G401.6 (cell line): ENCODE data around the gene MMP8.
"Not testable (repeated sequence)": the region's sequence is repeated elsewhere in the genome, so short reads cannot be mapped to it uniquely, and the experiment has no call there.

Source experiments
- FAIRE-seq: peaks from 2 replicates; lab custom pipeline; 2012; peaks lifted over from hg19 to GRCh38; lab: Jason Lieb, UNC

Gene MMP8, protein sequence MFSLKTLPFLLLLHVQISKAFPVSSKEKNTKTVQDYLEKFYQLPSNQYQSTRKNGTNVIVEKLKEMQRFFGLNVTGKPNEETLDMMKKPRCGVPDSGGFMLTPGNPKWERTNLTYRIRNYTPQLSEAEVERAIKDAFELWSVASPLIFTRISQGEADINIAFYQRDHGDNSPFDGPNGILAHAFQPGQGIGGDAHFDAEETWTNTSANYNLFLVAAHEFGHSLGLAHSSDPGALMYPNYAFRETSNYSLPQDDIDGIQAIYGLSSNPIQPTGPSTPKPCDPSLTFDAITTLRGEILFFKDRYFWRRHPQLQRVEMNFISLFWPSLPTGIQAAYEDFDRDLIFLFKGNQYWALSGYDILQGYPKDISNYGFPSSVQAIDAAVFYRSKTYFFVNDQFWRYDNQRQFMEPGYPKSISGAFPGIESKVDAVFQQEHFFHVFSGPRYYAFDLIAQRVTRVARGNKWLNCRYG

GRCh38 chr11:102724904-102725500 lies at the start of gene MMP8:
Gene MMP8 (minus strand): TSS chr11:102724954. CDS start chr11:102724855, 99 bp downstream.
- no peak for FAIRE-seq

DNA sequence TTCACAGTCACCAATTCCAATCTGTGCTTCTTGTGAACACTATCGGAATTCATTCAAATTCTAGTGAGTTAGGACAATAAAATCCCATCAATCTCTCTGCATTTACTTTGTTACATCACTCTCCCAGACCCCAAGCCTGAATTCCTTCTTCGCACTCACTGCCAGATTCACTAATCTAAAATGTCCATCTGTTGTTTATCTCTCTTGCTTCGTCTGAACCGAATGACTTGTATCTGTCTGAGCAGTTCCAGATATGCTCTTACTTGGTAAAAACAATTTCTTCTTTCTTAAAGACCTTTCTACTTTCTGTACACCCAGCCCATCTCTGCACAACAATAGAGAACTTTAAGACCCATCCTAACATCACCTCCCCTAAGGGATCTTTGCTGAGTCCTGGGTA lies 48.6 kb upstream of the MMP8 start:
- FAIRE-seq, result no peak

DNA sequence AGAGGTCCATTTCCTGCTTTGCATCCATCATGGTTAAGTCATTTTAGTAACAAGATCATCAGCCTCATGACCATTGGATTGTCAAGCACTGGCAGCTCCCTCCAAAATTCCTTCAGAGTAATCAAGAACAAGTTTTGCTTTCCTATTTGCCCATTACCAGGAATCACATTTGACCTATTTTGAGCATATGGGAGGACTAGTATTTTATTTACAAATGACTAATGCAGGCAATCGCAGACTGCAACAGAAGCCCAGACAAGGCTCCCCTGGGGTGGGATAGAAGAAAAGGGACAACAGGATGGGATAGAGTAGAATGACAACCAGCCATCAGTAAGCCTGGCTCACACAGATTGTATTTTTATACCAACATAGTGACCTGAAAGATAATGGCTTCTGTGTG lies 46.6 kb upstream of the MMP8 start:
- no peak for FAIRE-seq

DNA sequence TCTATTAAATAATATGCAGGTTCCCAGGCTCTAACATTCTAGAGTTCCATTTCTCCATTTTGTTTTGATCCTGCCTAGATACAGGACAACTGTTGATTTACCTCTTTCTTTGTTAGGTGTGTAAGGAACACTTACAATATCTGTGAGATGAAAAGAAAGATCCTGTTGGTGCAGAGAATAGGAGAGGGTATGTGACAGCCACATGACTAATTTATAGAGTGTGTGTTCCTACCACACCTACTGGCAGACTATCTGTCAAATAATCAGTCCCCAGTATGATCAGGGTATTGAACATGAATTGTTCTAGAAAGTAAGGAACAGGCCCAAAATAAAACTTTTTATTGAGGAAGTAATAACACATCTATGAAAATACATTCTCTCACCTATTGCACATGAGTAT lies 45.4 kb upstream of the MMP8 start:
- FAIRE-seq, result no peak

DNA sequence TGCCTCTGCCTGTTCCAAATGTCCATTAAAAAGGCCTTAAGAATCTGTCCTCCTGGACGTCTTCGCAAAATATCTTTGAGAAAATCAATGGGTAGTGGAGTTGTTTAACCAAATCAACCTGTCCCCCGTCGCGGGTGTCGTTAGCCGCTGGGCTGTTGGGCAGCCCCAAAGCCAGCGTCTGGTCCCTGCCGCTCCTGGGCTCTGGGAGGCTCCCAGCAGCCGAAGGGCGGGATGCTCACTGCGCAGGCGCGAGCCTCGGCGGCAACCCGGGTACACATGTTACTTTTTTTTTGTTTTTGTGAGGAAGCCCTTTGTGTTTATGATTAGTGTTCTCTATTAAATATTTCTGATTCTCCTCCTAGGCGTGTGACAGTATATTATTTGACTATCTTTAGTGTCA lies 43.0 kb upstream of the MMP8 start:
- no peak for FAIRE-seq

- peak; percentile 39 for FAIRE-seq
Observed at GRCh38 chr11:102763440-102763839, 38.7 kb upstream of the MMP8 start.

DNA sequence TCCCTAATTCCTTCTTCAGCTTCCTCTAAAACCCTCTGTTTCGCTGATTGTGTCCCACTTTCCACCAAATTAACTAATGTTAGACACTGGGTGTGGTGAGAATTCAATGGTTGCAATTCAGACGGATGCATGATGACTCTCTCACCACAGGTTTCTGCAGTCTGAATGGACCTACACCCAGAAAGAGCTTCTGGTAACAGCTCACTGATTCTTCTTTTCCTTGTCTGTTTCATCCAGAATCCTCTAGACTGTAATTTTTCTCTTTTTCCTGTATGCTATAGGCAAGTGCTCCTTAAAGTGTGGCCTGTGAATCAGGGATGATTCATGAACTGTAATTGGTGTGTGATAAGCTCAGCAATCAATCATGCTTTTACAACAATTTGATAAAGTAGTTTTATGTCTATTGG lies 37.6 kb upstream of the MMP8 start:
- peak; percentile 86 for FAIRE-seq

DNA sequence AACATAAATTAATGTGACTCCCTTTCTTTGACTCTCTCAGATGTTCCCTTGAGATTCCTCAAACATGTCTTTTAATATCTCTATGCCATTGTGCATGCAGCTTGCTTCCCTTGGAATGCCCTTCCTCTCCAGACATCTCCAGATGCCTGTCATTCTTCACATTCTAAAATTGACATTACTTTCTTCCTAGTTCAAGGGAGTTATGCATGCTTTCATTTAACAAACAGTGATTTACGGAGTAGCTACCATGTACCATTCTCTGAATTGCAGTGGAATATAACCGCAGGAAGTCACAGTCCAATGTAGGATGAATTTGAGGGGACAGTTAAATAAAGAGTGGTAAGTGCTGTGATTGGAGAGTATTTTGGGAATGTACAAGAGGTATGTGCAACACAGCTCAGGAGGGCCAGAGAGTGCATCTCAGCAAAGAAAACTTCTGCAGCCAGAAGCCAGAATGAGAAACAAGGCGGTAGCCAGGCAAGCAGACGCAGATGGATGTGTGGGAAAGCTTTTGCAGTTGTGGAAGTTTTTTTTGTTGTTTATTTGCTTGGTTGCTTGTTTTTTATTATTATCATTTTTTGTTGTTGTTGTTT lies 37.0 kb upstream of the MMP8 start:
- FAIRE-seq, result peak; percentile 96

- peak; percentile 97 for FAIRE-seq
Observed at GRCh38 chr11:102760344-102761035, 35.7 kb upstream of the MMP8 start.

DNA sequence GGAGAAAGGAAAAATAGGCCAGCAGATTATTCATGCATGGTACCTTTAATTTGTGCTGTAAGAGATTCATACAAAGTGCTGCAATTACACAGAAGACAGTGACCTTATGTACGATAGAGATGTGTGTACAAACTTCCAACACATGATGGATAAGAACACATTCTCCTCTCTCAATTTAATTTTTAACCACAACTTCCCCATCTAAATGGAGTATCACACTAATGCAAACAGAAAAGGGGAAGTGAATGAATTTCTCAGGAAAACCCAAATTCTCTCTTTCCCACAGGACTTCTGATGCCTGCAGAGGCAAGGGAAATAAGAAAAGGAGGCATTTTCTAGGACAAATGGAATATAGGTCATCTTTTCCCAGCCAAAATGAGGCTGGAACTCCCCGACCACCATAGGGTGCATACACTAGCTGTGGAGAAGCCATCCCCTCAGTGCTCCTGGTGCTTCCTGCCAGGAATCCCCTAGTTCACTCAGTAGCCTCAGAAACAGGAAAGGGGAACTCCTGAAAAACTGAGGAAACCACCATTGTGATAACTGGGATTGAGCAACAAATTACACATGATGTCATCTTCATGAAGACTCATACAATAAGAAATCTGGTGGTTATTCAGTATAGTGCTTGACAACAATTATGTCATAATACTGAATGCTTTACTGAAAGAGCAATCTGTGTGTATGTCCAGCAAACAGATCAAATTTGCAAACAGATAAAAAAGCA lies 33.2 kb upstream of the MMP8 start:
- FAIRE-seq, result no peak

- FAIRE-seq, result no peak
Observed at GRCh38 chr11:102753267-102753666, 28.5 kb upstream of the MMP8 start.

- FAIRE-seq, result no peak
Observed at GRCh38 chr11:102751673-102752072, 26.9 kb upstream of the MMP8 start.

DNA sequence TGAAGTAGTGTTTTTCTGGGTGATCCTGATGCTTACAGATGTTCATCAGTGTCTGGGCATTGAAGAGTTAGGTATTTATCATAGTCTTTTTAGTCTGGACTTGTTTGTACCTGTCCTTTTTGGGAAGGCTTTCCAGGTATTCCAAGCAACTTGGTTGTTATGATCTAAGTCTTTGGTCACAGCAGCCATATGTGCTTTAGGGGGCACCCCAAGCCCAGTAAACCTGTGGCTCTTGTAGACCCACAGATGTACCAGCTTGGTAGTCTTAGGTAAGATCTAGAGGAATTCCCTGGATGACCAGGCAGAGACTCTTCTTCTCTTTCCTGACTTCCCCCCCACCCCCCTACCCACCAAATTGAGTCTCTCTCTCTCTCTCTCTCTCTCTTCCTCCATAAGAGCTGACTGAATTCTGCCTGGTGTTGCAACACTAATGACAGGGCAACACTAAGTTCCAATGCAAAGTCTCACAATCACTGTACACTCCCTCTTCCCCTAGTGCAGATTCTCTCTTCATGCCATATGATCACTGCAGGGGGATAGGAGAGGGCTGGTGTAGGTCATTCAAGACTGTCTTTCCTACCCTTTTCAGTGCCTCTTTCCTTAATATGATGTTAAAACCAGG lies 24.5 kb upstream of the MMP8 start:
- FAIRE-seq, result no peak

DNA sequence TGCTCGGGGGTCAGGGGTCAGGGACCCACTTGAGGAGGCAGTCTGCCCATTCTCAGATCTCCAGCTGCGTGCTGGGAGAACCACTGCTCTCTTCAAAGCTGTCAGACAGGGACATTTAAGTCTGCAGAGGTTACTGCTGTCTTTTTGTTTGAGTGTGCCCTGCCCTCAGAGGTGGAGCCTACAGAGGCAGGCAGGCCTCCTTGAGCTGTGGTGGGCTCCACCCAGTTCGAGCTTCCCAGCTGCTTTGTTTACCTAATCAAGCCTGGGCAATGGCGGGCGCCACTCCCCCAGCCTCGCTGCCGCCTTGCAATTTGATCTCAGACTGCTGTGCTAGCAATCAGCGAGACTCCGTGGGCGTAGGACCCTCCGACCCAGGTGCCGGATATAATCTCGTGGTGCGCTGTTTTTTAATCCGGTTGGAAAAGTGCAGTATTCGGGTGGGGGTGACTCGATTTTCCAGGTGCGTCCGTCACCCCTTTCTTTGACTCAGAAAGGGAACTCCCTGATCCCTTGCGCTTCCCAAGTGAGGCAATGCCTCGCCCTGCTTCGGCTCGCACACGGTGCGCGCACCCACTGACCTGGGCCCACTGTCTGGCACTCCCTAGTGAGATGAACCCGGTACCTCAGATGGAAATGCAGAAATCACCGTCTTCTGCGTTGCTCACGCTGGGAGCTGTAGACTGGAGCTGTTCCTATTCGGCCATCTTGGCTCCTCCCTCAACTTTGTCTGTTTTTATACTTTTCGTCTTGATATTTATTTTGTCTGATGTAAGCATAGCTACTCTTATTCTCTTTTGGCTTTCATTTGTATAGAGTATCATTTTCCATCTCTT lies 22.2 kb upstream of the MMP8 start:
- not testable (repeated sequence) for FAIRE-seq

- no peak for FAIRE-seq
Observed at GRCh38 chr11:102734650-102735049, 9.9 kb upstream of the MMP8 start.

- peak; percentile 76 for FAIRE-seq
Observed at GRCh38 chr11:102733232-102733875, 8.6 kb upstream of the MMP8 start.

- FAIRE-seq, result not testable (repeated sequence)
Observed at GRCh38 chr11:102730944-102731343, 6.2 kb upstream of the MMP8 start.

DNA sequence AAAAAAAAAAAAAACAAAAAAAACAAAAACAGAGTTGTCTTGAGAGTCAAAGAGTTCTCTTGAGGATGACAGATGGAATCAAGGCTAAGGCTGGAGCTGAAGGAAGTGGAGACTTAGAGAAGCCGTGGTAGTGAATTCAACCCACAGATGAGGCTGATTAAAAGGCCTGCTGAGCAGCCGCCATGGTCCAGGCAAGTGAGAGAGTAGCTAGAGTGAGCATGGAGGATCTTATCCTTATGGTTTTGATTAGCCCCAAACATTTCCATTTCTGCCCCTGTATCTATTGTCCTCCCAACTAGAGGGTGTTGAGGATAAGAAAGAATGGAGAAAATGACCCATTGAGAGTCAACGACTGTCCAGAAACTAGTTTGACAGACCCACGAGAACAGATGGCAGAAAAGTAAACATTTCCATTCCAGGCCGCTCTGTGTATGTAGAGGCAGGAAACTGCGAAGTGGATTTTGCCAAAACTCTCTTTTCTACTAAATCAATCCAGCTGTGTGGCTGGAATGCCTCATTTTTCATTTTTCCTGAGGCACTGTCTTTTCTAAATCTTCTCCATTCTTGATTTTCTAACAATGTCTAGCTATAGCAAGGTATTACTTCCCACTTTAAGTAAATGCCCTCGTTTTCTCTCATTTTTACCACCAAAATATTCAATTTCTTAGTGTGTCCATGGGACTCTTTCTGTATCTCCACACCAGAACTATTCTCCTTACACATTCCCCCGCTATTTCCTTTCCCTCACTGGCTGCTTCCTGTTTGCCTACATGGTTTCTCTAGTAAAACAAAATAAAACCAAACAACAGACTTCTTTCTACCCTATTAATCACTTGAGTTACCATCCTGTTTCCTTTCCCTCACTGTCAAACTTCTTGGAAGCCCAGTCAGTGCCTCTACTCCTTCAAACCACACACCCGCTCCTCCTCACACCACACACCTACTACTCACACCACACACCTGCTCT lies 5.4 kb upstream of the MMP8 start:
- no peak for FAIRE-seq

GRCh38 chr11:102727890-102728289 lies 3.1 kb upstream of the MMP8 start:
- FAIRE-seq, result no peak
